Transverse colon (tissue), 4 donors: Measurements from ENCODE around the gene NFE2L3. TPM values are rescaled to one million over a fixed set of nuclear protein-coding genes. Genes with fewer than 3 reads are reported as not detected.

Source experiments
- DNase-seq: peaks from one replicate; pipeline ENCODE4 v3.0.0-alpha.2; 2019
- H3K27ac ChIP-seq, 4 donors: fragments of 200-600 bp; sonication (generic); 2 replicates each; pipeline ENCODE4 v1.5.1; 2016 to 2018; ENCODE audit warnings: inconsistent platforms in 4 of 4
- H3K27me3 ChIP-seq: fragments of 200-600 bp; sonication (generic); 2 replicates; pipeline ENCODE4 v1.5.1; 2017; ENCODE audit warnings: inconsistent platforms
- H3K36me3 ChIP-seq, 4 donors: fragments of 200-600 bp; sonication (generic); 2 replicates each; pipeline ENCODE4 v1.5.1; 2017 to 2019; ENCODE audit warnings: inconsistent platforms in 4 of 4
- H3K4me1 ChIP-seq, 4 donors: fragments of 200-600 bp; sonication (generic); 2 replicates each; pipeline ENCODE4 v1.5.1; 2017 to 2020; ENCODE audit warnings: inconsistent platforms in 4 of 4
- H3K4me3 ChIP-seq, 4 donors: fragments of 200-600 bp; sonication (generic); 1 replicate in 1 of 4; 2 replicates in 3 of 4; pipeline versions ENCODE4 v1.5.1 to v1.6.1; 2017 to 2019; ENCODE audit warnings: inconsistent platforms in 4 of 4
- H3K9me3 ChIP-seq, 2 donors: fragments of 200-600 bp; sonication (generic); 2 replicates each; pipeline ENCODE4 v1.5.1; 2017 to 2019; ENCODE audit warnings: inconsistent platforms in 2 of 2
- CTCF ChIP-seq, 5 experiments: fragments of 200-600 bp in 3 of 5; fragments of 450-650 bp in 2 of 5; sonication (generic) in 3 of 5; IDR thresholded peaks; 1 replicate in 2 of 5; 2 replicates in 3 of 5; pipeline ENCODE4 v1.5.1; 2016 to 2017; ENCODE audit warnings: antibody characterized with exemption in 5 of 5, inconsistent platforms in 3 of 5, mild to moderate bottlenecking in 2 of 5, moderate library complexity in 1 of 5
- EP300 ChIP-seq: sonication (generic); formaldehyde crosslinking; IDR thresholded peaks from one replicate; pipeline ENCODE4 v1.6.1; 2017; ENCODE audit warnings: antibody characterized with exemption, low read depth
- POLR2A ChIP-seq: fragments of 450-650 bp; IDR thresholded peaks from one replicate; pipeline ENCODE4 v1.6.1; 2016; ENCODE audit warnings: antibody characterized with exemption, mild to moderate bottlenecking, moderate library complexity
- POLR2AphosphoS5 ChIP-seq, 3 donors: sonication (generic); formaldehyde crosslinking; IDR thresholded peaks; one replicate each; pipeline ENCODE4 v1.6.1; 2016; ENCODE audit warnings: antibody characterized with exemption in 3 of 3
- WGBS, 2 donors: methylation state at CpG; one replicate each; pipeline ENCODE4 v1.1.5; 2018; ENCODE audit warnings: low coverage in 1 of 2; 5-methylcytosine and 5-hydroxymethylcytosine counted together
- in situ Hi-C, 4 donors: fragments of 200-750 bp; cut with MboI; loops; one replicate each; pipeline versions ENCODE4 v1.15.0 to v1.15.1; 2017; ENCODE audit warnings: low sequenced_read_pairs in 3 of 4, low pct_ligation_motif_present in 1 of 4, low pct_unique_long_range_greater_than_20kb in 1 of 4
- intact Hi-C: fragments of 100-400 bp; cut with DNase I; formaldehyde crosslinking; loops from one replicate; pipeline ENCODE4 v1.15.1; 2023; ENCODE audit warnings: low total_unique reads
- total RNA-seq, 4 donors: library from RNA; depleted of rRNA; stranded (reverse); fragments of >200 nt; gene quantifications; one replicate each; pipeline ENCODE4 v1.1.0, GENCODE V29; 2016

NFE2L3 gene
- total RNA-seq, 4 donors from 2014 or later = 1.4 to 11.4 (median 6.6) TPM

- Histone ChIP-seq H3K4me3 (no peak overlapping the region), H3K27me3 (no peaks in the 10 kb centered on the region), H3K27ac (no peak overlapping the region), H3K9me3 (no peaks in the 10 kb centered on the region), H3K36me3 (peaks cover 0 to 48% (median 22%) of the 10 kb centered on the region in 4 donors), H3K4me1 (peaks cover 15 to 28% (median 17%) of the 10 kb centered on the region in 4 donors)
- intact Hi-C loops (loop anchor here (10.0 kb wide), 1 partner anchor 157 kb away; no protein-coding TSS in a partner anchor), in situ Hi-C loops (no loop called here)
- whole genome bisulfite sequencing, 2 donors = 60 to 84% methylated on average over 5 of the region's 5 CpGs
- no peak for DNase-seq
- TF ChIP-seq CTCF (IDR thresholded peaks at IDR 0.05) = no peak
Observed at GRCh38 chr7:26208040-26208439, 56.0 kb downstream of the NFE2L3 start.

- WGBS, 2 donors = 93% methylated on average over 2 of the region's 2 CpGs
- Histone ChIP-seq H3K27me3 (no peaks in the 10 kb centered on the region), H3K27ac (no peak overlapping the region), H3K4me1 (no peaks in the 10 kb centered on the region), H3K9me3 (no peaks in the 10 kb centered on the region), H3K36me3 (peaks cover 0 to 36% (median 15%) of the 10 kb centered on the region in 4 donors), H3K4me3 (no peak overlapping the region)
- TF ChIP-seq EP300 = no peak
- TF ChIP-seq POLR2A = no peak
- no peak for TF ChIP-seq CTCF (IDR thresholded peaks at IDR 0.05)
- no peak for TF ChIP-seq POLR2AphosphoS5 (IDR thresholded peaks at IDR 0.05)
- intact Hi-C loops (no loop called here), in situ Hi-C loops (no loop called here)
- DNase-seq = no peak
Observed at GRCh38 chr7:26212921-26213718, 61.1 kb downstream of the NFE2L3 start.

- Histone ChIP-seq H3K4me1 (no peaks in the 10 kb centered on the region), H3K27me3 (no peaks in the 10 kb centered on the region), H3K27ac (no peak overlapping the region), H3K36me3 (peaks cover 0 to 31% (median 11%) of the 10 kb centered on the region in 4 donors), H3K4me3 (no peak overlapping the region), H3K9me3 (no peaks in the 10 kb centered on the region)
- TF ChIP-seq POLR2AphosphoS5 (IDR thresholded peaks at IDR 0.05) (no peak), POLR2A (no peak), CTCF (IDR thresholded peaks at IDR 0.05) (no peak), EP300 (no peak)
- intact Hi-C loops (no loop called here), in situ Hi-C loops (no loop called here)
- DNase-seq = no peak
- WGBS, 2 donors = 79 to 84% methylated on average over 4 to 5 of the region's 5 CpGs
Observed at GRCh38 chr7:26213807-26214515, 62.0 kb downstream of the NFE2L3 start.

- no peak overlapping the region for H3K4me3 ChIP-seq
- in situ Hi-C loops (no loop called here), intact Hi-C loops (no loop called here)
- DNase-seq = no peak
- H3K4me1 ChIP-seq = no peaks in the 10 kb centered on the region
- H3K9me3 ChIP-seq = no peaks in the 10 kb centered on the region
- H3K27me3 ChIP-seq = no peaks in the 10 kb centered on the region
- TF ChIP-seq EP300 (no peak), POLR2AphosphoS5 (IDR thresholded peaks at IDR 0.05) (no peak), CTCF (IDR thresholded peaks at IDR 0.05) (no peak), POLR2A (no peak)
- no peak overlapping the region for H3K27ac ChIP-seq
- H3K36me3 ChIP-seq = peaks cover 0 to 13% (median 6%) of the 10 kb centered on the region in 4 donors
- 76 to 80% methylated on average over 2 of the region's 2 CpGs for WGBS, 2 donors
Observed at GRCh38 chr7:26216049-26216448, 64.1 kb downstream of the NFE2L3 start.
